ENCODE data around the gene RAMP2. TPM values are rescaled to one million over a fixed set of nuclear protein-coding genes. Genes with fewer than 3 reads are reported as not detected.

The RAMP2 gene
- total RNA-seq, 1 experiment from 2014 or later = 21.4 TPM

DNA sequence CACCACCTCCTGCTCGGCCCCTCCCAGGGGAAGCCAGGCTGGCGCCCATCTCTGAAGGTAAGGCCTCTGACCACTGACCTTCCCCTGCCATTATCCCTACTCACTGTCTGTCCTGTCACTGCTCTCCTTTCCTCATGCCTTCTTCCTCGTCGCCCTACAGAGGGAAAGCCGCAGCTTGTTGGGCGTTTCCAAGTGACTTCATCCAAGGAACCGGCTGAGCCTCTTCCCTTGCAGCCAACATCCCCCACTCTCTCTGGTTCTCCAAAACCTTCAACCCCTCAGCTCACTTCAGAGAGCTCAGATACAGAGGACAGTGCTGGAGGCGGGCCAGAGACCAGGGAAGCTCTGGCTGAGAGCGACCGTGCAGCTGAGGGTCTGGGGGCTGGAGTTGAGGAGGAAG lies 34.4 kb downstream of the RAMP2 start:
- no TSS peak for BruUV-seq (replicated peaks)
- ChIA-PET CTCF (interaction anchor here (0.8 kb wide), 1 partner anchor 29 kb away, joined by 3 read pairs; the partner anchor contains the start of gene BECN1), POLR2A (no interaction called here)
- peaks cover 6% of the 10 kb centered on the region for H3K36me3 Mint-ChIP-seq (ENCODE audit: insufficient read depth, unreplicated experiment)
- H3K9me3 ChIP-seq = no peaks in the 10 kb centered on the region
- peaks cover 10% of the 10 kb centered on the region for H3K4me1 ChIP-seq
- no peaks in the 10 kb centered on the region for H3K27me3 ChIP-seq (replicated peaks; ENCODE audit: control insufficient read depth, insufficient read depth, low read length)
- no peak for DNase-seq
- peaks cover 1% of the 10 kb centered on the region; the same call in 1 of the 2 replicates for H3K36me3 ChIP-seq (ENCODE audit: control insufficient read depth, insufficient read depth, low read length)
- no peak overlapping the region for H3K4me3 Mint-ChIP-seq (ENCODE audit: unreplicated experiment)
- H3K4me1 Mint-ChIP-seq (ENCODE audit: low read depth, unreplicated experiment) = peaks cover 8% of the 10 kb centered on the region
- no peaks in the 10 kb centered on the region for H3K27me3 Mint-ChIP-seq (ENCODE audit: insufficient read depth, unreplicated experiment)
- no peak overlapping the region for H3K27ac Mint-ChIP-seq (ENCODE audit: unreplicated experiment)
- intact Hi-C loops (cut with micrococcal nuclease; ENCODE audit: unreplicated experiment) = no loop called here
- peaks cover under 1% of the 10 kb centered on the region for H3K9me3 Mint-ChIP-seq (ENCODE audit: unreplicated experiment)
- no peak overlapping the region for H3K4me3 ChIP-seq (ENCODE audit: low read depth, low read length)
- TF ChIP-seq, protein P1, sequence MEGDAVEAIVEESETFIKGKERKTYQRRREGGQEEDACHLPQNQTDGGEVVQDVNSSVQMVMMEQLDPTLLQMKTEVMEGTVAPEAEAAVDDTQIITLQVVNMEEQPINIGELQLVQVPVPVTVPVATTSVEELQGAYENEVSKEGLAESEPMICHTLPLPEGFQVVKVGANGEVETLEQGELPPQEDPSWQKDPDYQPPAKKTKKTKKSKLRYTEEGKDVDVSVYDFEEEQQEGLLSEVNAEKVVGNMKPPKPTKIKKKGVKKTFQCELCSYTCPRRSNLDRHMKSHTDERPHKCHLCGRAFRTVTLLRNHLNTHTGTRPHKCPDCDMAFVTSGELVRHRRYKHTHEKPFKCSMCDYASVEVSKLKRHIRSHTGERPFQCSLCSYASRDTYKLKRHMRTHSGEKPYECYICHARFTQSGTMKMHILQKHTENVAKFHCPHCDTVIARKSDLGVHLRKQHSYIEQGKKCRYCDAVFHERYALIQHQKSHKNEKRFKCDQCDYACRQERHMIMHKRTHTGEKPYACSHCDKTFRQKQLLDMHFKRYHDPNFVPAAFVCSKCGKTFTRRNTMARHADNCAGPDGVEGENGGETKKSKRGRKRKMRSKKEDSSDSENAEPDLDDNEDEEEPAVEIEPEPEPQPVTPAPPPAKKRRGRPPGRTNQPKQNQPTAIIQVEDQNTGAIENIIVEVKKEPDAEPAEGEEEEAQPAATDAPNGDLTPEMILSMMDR (IDR thresholded peaks at IDR 0.05; ENCODE audit: insufficient read depth in 1 of 2, low read depth in 1 of 2, low read length in 1 of 2, severe bottlenecking in 1 of 2, unreplicated experiment in 1 of 2) = no peak

DNA sequence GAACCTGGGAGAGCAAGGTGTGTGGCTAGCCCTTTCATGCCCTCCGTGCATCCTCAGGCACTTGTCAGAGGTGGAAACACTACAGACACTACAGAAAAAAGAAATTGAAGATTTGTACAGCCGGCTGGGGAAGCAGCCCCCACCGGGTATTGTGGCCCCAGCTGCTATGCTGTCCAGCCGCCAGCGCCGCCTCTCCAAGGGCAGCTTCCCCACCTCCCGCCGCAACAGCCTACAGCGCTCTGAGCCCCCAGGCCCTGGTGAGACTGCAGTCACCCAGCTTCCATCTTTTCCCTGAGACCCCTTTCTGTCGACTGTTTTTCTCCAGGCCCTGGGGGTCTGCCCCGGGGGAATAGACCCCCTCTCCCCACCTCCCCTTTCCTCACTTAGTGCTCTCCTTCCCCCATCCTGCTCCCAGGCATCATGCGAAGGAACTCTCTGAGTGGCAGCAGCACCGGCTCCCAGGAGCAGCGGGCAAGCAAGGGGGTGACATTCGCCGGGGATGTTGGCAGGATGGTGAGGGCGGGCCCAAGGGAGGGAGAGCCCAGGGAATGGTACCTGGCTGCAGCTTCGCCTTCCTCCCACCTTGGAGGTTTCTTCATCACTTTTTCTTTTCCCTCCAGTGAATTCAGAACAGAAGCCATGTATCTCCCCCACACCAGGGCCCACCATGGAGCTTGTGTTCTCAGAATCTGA lies 35.2 kb downstream of the RAMP2 start:
- TF ChIP-seq, protein P1 (IDR thresholded peaks at IDR 0.05; ENCODE audit: insufficient read depth in 1 of 2, low read depth in 1 of 2, low read length in 1 of 2, severe bottlenecking in 1 of 2, unreplicated experiment in 1 of 2) = no peak
- peaks cover 10% of the 10 kb centered on the region for H3K4me1 ChIP-seq
- BruUV-seq (replicated peaks) = no TSS peak

DNA sequence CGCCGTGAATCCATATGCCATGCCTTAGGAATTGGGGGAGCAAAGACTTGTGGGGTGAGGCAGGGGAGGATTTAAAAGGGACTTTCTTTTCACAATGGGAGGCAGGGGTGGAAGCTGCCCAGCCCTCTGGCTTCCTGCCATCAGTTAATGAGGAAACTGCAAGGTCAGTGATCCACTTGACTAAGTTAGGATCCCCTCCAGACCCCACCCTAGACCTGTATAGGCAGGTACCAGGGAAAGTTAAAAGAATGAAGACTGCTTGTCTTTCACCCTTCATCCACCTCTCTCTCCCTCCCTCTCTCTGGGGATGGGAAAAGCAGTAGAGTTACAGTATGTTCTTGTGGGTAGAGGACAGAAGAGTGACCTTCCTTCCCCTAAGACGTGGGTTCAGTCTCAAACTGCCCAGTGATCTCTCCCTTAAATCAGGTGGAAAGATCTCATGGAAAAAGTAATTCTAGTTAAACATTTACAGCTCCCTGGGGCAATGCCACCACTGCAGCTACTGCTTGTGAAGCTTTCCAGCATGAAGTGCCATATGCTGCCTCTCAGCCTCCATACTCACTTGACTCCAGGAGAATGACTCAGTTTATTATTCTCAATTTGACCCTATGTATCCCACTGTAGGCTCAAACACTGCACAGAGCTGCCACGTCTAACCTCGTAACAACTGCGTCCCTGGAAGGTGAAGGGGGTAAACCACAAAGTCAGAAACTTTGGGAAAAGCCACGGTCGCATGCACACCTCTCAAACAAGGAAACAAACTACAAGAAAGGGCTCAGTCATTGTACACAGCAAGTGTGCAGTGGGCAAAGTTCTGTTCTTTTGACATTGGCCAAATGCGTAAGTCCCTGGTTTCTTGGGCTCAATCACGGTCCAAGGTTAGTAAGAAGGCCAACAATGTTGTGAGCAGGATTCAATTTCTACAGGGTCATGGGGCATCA lies 36.3 kb downstream of the RAMP2 start:
- TF ChIP-seq, protein P1 (IDR thresholded peaks at IDR 0.05; ENCODE audit: insufficient read depth in 1 of 2, low read depth in 1 of 2, low read length in 1 of 2, severe bottlenecking in 1 of 2, unreplicated experiment in 1 of 2) = no peak
- POLR2A ChIA-PET = interaction anchor here (1.9 to 2.0 kb wide), 2 partner anchors 24 to 26 kb away, joined by 7 to 12 read pairs; partner anchors contain the start of genes BECN1 and VPS25
- peak overlapping the region; percentile 77 for H3K4me3 Mint-ChIP-seq (ENCODE audit: unreplicated experiment)
- H3K4me1 ChIP-seq = peaks cover 11% of the 10 kb centered on the region
- no peak for DNase-seq
- H3K4me3 ChIP-seq (ENCODE audit: low read depth, low read length) = peak overlapping the region; percentile 72
- H3K4me1 Mint-ChIP-seq (ENCODE audit: low read depth, unreplicated experiment) = peaks cover 8% of the 10 kb centered on the region
- peaks cover 6% of the 10 kb centered on the region for H3K36me3 Mint-ChIP-seq (ENCODE audit: insufficient read depth, unreplicated experiment)
- H3K9me3 Mint-ChIP-seq (ENCODE audit: unreplicated experiment) = no peaks in the 10 kb centered on the region
- intact Hi-C loops (cut with micrococcal nuclease; ENCODE audit: unreplicated experiment) = no loop called here
- CTCF ChIA-PET = interaction anchor here (1.1 to 1.9 kb wide), 2 partner anchors 23 to 27 kb away, joined by 3 to 11 read pairs; partner anchors contain the start of gene BECN1
- BruUV-seq (replicated peaks) = no TSS peak
- 0 out of 2 replicates have a peak, but pooled peaks cover 1% of the 10 kb centered on the region for H3K36me3 ChIP-seq (ENCODE audit: control insufficient read depth, insufficient read depth, low read length)
- no peak overlapping the region for H3K27ac Mint-ChIP-seq (ENCODE audit: unreplicated experiment)
- H3K27me3 ChIP-seq (replicated peaks; ENCODE audit: control insufficient read depth, insufficient read depth, low read length) = no peaks in the 10 kb centered on the region
- H3K27me3 Mint-ChIP-seq (ENCODE audit: insufficient read depth, unreplicated experiment) = no peaks in the 10 kb centered on the region
- no peaks in the 10 kb centered on the region for H3K9me3 ChIP-seq

More for the DNA sequence above, 35.2 kb downstream of the RAMP2 start:
- no peak for DNase-seq
- ChIA-PET CTCF (interaction anchor here (0.8 kb wide), 1 partner anchor 28 kb away, joined by 3 read pairs; the partner anchor contains the start of gene BECN1), POLR2A (no interaction called here)
- Mint-ChIP-seq H3K27me3 (ENCODE audit: insufficient read depth, unreplicated experiment) (no peaks in the 10 kb centered on the region), H3K36me3 (ENCODE audit: insufficient read depth, unreplicated experiment) (peaks cover 6% of the 10 kb centered on the region), H3K4me3 (ENCODE audit: unreplicated experiment) (no peak overlapping the region), H3K4me1 (ENCODE audit: low read depth, unreplicated experiment) (peaks cover 8% of the 10 kb centered on the region), H3K9me3 (ENCODE audit: unreplicated experiment) (no peaks in the 10 kb centered on the region), H3K27ac (ENCODE audit: unreplicated experiment) (no peak overlapping the region)
- Histone ChIP-seq H3K27me3 (replicated peaks; ENCODE audit: control insufficient read depth, insufficient read depth, low read length) (no peaks in the 10 kb centered on the region), H3K4me3 (ENCODE audit: low read depth, low read length) (no peak overlapping the region), H3K9me3 (no peaks in the 10 kb centered on the region), H3K36me3 (ENCODE audit: control insufficient read depth, insufficient read depth, low read length) (0 out of 2 replicates have a peak, but pooled peaks cover 1% of the 10 kb centered on the region)
- intact Hi-C loops (cut with micrococcal nuclease; ENCODE audit: unreplicated experiment) = no loop called here

Measured in Caco-2 (cell line).